H1 (cell line): ENCODE measurements around the gene TMEM63A.

ENCODE experiments used
- CBX5 ChIP-seq: fragments of 300-800, 300-1000 bp; sonication (generic); IDR thresholded peaks from 2 replicates; pipeline ENCODE4 v1.7.1; 2016; ENCODE audit warnings: antibody characterized with exemption, low read length, low read depth
- CEBPB ChIP-seq: IDR thresholded peaks from 2 replicates; pipeline ENCODE4 v1.6.1; 2012; ENCODE audit warnings: low read depth, low read length
- EP300 ChIP-seq, 2 experiments: IDR thresholded peaks; 1 replicate in 1 of 2; 2 replicates in 1 of 2; pipeline ENCODE4 v1.6.1; 2011 to 2012; ENCODE audit warnings: low read depth in 2 of 2, low read length in 2 of 2, mild to moderate bottlenecking in 2 of 2, borderline replicate concordance in 1 of 2, inconsistent platforms in 1 of 2, moderate library complexity in 1 of 2
- EZH2 ChIP-seq: fragments of 200-600 bp; sonication (generic); IDR thresholded peaks from 2 replicates; pipeline ENCODE4 v1.7.1; 2012; ENCODE audit warnings: low read depth, mild to moderate bottlenecking, moderate library complexity, low read length, inconsistent platforms; ENCODE audit not compliant: severe bottlenecking
- HDAC2 ChIP-seq, 2 experiments: fragments of 300-600 bp in 1 of 2; sonication (generic) in 1 of 2; IDR thresholded peaks; 2 replicates each; pipeline ENCODE4 v1.6.1; 2011 to 2012; ENCODE audit warnings: low read depth in 2 of 2, low read length in 2 of 2, mild to moderate bottlenecking in 2 of 2, moderate library complexity in 2 of 2, borderline replicate concordance in 1 of 2, inconsistent platforms in 1 of 2
- POLR2AphosphoS5 ChIP-seq: IDR thresholded peaks from 2 replicates; pipeline ENCODE4 v1.6.1; 2011; ENCODE audit warnings: low read depth, low read length
- POU5F1 ChIP-seq: IDR thresholded peaks from 2 replicates; pipeline ENCODE4 v1.6.1; 2011; ENCODE audit warnings: low read depth, mild to moderate bottlenecking, low read length, moderate library complexity
- RAD21 ChIP-seq, 2 experiments: IDR thresholded peaks in 1 of 2; conservative IDR thresholded peaks in 1 of 2; 2 replicates each; pipeline ENCODE4 v1.6.1; 2011; ENCODE audit warnings: low read depth in 2 of 2, low read length in 2 of 2, improper control_type of control experiment in 1 of 2, inconsistent platforms in 1 of 2, mild to moderate bottlenecking in 1 of 2, moderate library complexity in 1 of 2
- TAF1 ChIP-seq: IDR thresholded peaks from 2 replicates; pipeline ENCODE4 v1.6.1; 2011; ENCODE audit warnings: mild to moderate bottlenecking, low read depth, low read length
- TEAD4 ChIP-seq: IDR thresholded peaks from 2 replicates; pipeline ENCODE4 v1.6.1; 2012; ENCODE audit warnings: low read depth, low read length, inconsistent platforms, mixed read lengths
- ZNF274 ChIP-seq: IDR thresholded peaks from 2 replicates; pipeline ENCODE4 v1.7.0; 2012; ENCODE audit warnings: low read length, borderline replicate concordance; ENCODE audit errors: extremely low read depth
- TF ChIP-seq, protein P1 (sequence below): IDR thresholded peaks from 2 replicates; pipeline ENCODE4 v1.6.1; 2011; ENCODE audit warnings: low read length, improper control_type of control experiment
- TF ChIP-seq, protein P2 (sequence below), 3 experiments: IDR thresholded peaks; 1 replicate in 2 of 3; 2 replicates in 1 of 3; pipeline versions ENCODE4 v1.5.1 to v1.6.1; 2011; ENCODE audit warnings: low read length in 3 of 3, mild to moderate bottlenecking in 3 of 3, inconsistent platforms in 2 of 3, low read depth in 1 of 3, moderate library complexity in 1 of 3; ENCODE audit not compliant: insufficient read depth in 1 of 3; ENCODE audit errors: control extremely low read depth in 1 of 3

DNA sequence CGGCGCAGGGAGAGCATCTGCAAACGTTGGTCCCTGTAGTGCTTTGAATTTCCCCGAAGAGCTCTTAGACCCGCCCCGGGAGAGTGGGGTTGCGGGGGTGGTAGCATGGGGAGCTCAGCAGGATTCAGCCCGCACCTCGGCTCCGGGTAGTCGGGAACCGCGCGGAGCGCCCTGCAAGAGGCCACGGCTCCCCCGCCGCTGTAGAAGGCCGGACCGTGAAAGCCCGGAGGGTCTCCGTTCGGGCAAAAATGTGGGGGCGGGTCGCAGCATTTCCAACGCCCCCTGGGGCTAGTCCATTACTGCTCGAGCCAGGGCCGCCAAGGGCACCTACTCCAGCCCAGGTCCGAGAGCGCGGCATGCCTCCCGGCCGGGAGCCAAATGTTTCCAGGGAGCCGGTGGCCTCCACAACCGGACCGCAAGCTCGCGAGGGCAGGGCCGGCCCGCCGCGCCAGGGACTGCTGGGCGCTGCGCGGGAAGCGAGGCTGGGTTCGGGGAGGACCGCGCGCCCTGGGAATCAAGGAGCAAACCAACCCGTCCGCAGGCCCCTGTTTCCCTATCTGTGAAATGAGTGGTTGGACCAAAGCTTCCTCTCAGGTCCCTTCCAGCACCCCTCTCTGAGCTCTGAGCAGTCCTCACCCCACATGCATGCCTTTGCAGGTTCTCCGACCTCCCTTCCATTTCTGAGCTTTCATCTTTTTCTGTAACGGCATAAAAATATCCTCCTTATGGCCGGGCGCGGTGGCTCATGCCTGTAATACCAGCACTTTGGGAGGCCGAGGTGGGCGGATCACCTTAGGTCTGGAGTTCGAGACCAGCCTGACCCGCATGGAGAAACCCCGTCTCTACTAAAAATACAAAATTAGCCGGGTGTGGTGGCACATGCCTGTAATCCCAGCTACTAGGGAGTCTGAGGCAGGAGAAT, 775 bp upstream of the TMEM63A start:
- TF ChIP-seq ZNF274 (no peak), EZH2 (no peak), RAD21 (IDR thresholded peaks at IDR 0.05 in 1 of 2, conservative IDR thresholded peaks at IDR 0.05 in 1 of 2; ENCODE audit: low read depth in 2 of 2, low read length in 2 of 2) (no peak), POLR2AphosphoS5 (no peak), CBX5 (no peak), EP300 (IDR thresholded peaks at IDR 0.05; ENCODE audit: borderline replicate concordance in 1 of 2, low read depth in 2 of 2, low read length in 2 of 2) (no peak), CEBPB (no peak), TAF1 (no peak), HDAC2 (IDR thresholded peaks at IDR 0.05; ENCODE audit: borderline replicate concordance in 1 of 2, low read depth in 2 of 2, low read length in 2 of 2) (no peak), POU5F1 (no peak), TEAD4 (no peak)
- TF ChIP-seq, protein P1, sequence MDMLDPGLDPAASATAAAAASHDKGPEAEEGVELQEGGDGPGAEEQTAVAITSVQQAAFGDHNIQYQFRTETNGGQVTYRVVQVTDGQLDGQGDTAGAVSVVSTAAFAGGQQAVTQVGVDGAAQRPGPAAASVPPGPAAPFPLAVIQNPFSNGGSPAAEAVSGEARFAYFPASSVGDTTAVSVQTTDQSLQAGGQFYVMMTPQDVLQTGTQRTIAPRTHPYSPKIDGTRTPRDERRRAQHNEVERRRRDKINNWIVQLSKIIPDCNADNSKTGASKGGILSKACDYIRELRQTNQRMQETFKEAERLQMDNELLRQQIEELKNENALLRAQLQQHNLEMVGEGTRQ = no peak
- TF ChIP-seq, protein P2, sequence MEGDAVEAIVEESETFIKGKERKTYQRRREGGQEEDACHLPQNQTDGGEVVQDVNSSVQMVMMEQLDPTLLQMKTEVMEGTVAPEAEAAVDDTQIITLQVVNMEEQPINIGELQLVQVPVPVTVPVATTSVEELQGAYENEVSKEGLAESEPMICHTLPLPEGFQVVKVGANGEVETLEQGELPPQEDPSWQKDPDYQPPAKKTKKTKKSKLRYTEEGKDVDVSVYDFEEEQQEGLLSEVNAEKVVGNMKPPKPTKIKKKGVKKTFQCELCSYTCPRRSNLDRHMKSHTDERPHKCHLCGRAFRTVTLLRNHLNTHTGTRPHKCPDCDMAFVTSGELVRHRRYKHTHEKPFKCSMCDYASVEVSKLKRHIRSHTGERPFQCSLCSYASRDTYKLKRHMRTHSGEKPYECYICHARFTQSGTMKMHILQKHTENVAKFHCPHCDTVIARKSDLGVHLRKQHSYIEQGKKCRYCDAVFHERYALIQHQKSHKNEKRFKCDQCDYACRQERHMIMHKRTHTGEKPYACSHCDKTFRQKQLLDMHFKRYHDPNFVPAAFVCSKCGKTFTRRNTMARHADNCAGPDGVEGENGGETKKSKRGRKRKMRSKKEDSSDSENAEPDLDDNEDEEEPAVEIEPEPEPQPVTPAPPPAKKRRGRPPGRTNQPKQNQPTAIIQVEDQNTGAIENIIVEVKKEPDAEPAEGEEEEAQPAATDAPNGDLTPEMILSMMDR (IDR thresholded peaks at IDR 0.05; ENCODE audit: control extremely low read depth in 1 of 3, insufficient read depth in 1 of 3, low read depth in 1 of 3, low read length in 3 of 3) = no peak
